HCT116 (cell line): ENCODE results near the gene THG1L. TPM values are rescaled to one million over a fixed set of nuclear protein-coding genes. Genes with fewer than 3 reads are reported as not detected.

Source experiments
- ATAC-seq: fragments of 200-7000 bp; cut with Tn5 transposase; 2 replicates; pipeline ENCODE4 v1.9.1; 2020; ENCODE audit warnings: mild to moderate bottlenecking, moderate library complexity
- BruUV-seq: library from RNA; stranded (reverse); fragments of 400-500 nt; replicated peaks from 2 replicates; lab custom pipeline; 2021; lab: Mats Ljungman, UMichigan
- CTCF ChIA-PET: fragments of 300-600 bp; sonication (Branson Sonifier 250); formaldehyde crosslinking; loops from one replicate; lab custom pipeline; 2021; ENCODE audit warnings: antibody characterized with exemption; lab: Charles Lee
- POLR2A ChIA-PET: fragments of 300-600, 350-600 bp; sonication (Branson Sonifier 250); formaldehyde crosslinking; loops from one replicate; lab custom pipeline; 2021; ENCODE audit warnings: antibody characterized with exemption; lab: Charles Lee
- RAD21 ChIA-PET, 2 experiments: fragments of 300-600 bp; sonication (Branson Sonifier 250); formaldehyde crosslinking; loops; one replicate each; lab custom pipeline; 2023; ENCODE audit warnings: low total read pairs in 2 of 2; ENCODE audit not compliant: uncharacterized antibody in 2 of 2, unreplicated experiment in 2 of 2, low non-redundant PET in 1 of 2; lab: Charles Lee
- DNase-seq: peaks from one replicate; pipeline ENCODE4 v3.0.0-alpha.2; 2010; ENCODE audit warnings: low read depth, low spot score
- H2AFZ ChIP-seq: fragments of 200-600 bp; shearing (Covaris generic), sonication (generic); 2 replicates; pipeline ENCODE4 v1.6.1; 2017; ENCODE audit warnings: low read depth, mixed run types, mixed read lengths, antibody characterized with exemption, low read length; ENCODE audit not compliant: poor library complexity, severe bottlenecking
- H3K27ac ChIP-seq: 2 replicates; pipeline ENCODE4 v1.5.1; 2012; ENCODE audit warnings: low read depth, low read length
- H3K27me3 ChIP-seq: fragments of 200-600 bp; sonication (generic); 2 replicates; pipeline ENCODE4 v1.6.1; 2016; ENCODE audit warnings: mixed run types, low read length, mixed read lengths; ENCODE audit not compliant: insufficient read depth
- H3K36me3 ChIP-seq, 2 experiments: fragments of 200-500 bp in 1 of 2; fragments of 200-600 bp in 1 of 2; sonication (Bioruptor generic) in 1 of 2; sonication (generic) in 1 of 2; 2 replicates each; pipeline versions ENCODE4 v1.5.1 to v1.6.1; 2014 to 2016; ENCODE audit warnings: low read length in 2 of 2, inconsistent platforms in 1 of 2, mixed read lengths in 1 of 2, mixed run types in 1 of 2; ENCODE audit not compliant: insufficient read depth in 2 of 2, control insufficient read depth in 1 of 2
- H3K4me1 ChIP-seq, 2 experiments: fragments of 200-600 bp in 1 of 2; sonication (generic) in 1 of 2; 2 replicates each; pipeline versions ENCODE4 v1.5.1 to v1.6.1; 2012 to 2017; ENCODE audit warnings: low read length in 2 of 2, inconsistent platforms in 1 of 2, mild to moderate bottlenecking in 1 of 2, mixed read lengths in 1 of 2, mixed run types in 1 of 2, moderate library complexity in 1 of 2; ENCODE audit not compliant: insufficient read depth in 2 of 2, control insufficient read depth in 1 of 2
- H3K4me2 ChIP-seq: fragments of 200-600 bp; sonication (generic); 2 replicates; pipeline ENCODE4 v1.6.1; 2017; ENCODE audit warnings: mixed run types, low read length, mixed read lengths
- H3K4me3 ChIP-seq, 2 experiments: fragments of 200-600 bp in 1 of 2; sonication (generic) in 1 of 2; replicated peaks in 1 of 2; 2 replicates each; pipeline ENCODE4 v1.5.1; 2011 to 2016; ENCODE audit warnings: low read length in 2 of 2, control low read depth in 1 of 2, low read depth in 1 of 2, mild to moderate bottlenecking in 1 of 2, mixed read lengths in 1 of 2, mixed run types in 1 of 2
- H3K79me2 ChIP-seq: fragments of 200-600 bp; sonication (generic); 2 replicates; pipeline ENCODE4 v1.6.1; 2017; ENCODE audit warnings: mild to moderate bottlenecking, mixed run types, low read length, moderate library complexity, mixed read lengths; ENCODE audit not compliant: insufficient read depth
- H3K9ac ChIP-seq: fragments of 200-600 bp; sonication (generic); 2 replicates; pipeline ENCODE4 v1.6.1; 2016; ENCODE audit warnings: low read length, mixed read lengths
- H3K9me2 ChIP-seq: fragments of 200-600 bp; sonication (generic), shearing (Covaris generic); 2 replicates; pipeline ENCODE4 v1.6.1; 2017; ENCODE audit warnings: mixed run types, mild to moderate bottlenecking, moderate library complexity; ENCODE audit not compliant: insufficient read depth
- H3K9me3 ChIP-seq, 2 experiments: fragments of 200-500 bp in 1 of 2; fragments of 200-600 bp in 1 of 2; sonication (Bioruptor generic) in 1 of 2; sonication (generic) in 1 of 2; 2 replicates each; pipeline ENCODE4 v1.6.1; 2014 to 2017; ENCODE audit warnings: low read length in 2 of 2, mixed read lengths in 2 of 2, inconsistent platforms in 1 of 2, low read depth in 1 of 2, mild to moderate bottlenecking in 1 of 2, mixed run types in 1 of 2, moderate library complexity in 1 of 2; ENCODE audit not compliant: control insufficient read depth in 1 of 2, insufficient read depth in 1 of 2
- H4K20me1 ChIP-seq: fragments of 200-600 bp; sonication (generic), shearing (Covaris generic); 2 replicates; pipeline ENCODE4 v1.6.1; 2017; ENCODE audit warnings: mixed run types, mild to moderate bottlenecking, moderate library complexity; ENCODE audit not compliant: insufficient read depth
- CTCF ChIP-seq, 3 experiments: fragments of 200-600 bp in 1 of 3; sonication (generic) in 1 of 3; IDR thresholded peaks in 2 of 3; conservative IDR thresholded peaks in 1 of 3; 2 replicates each; pipeline ENCODE4 v1.5.1; 2012 to 2017; ENCODE audit warnings: low read depth in 2 of 3, low read length in 2 of 3, antibody characterized with exemption in 1 of 3, borderline replicate concordance in 1 of 3, control low read depth in 1 of 3, mild to moderate bottlenecking in 1 of 3, mixed read lengths in 1 of 3, mixed run types in 1 of 3, moderate library complexity in 1 of 3; ENCODE audit not compliant: insufficient read depth in 1 of 3
- ELF1 ChIP-seq: IDR thresholded peaks from 2 replicates; pipeline ENCODE4 v1.6.1; 2012; ENCODE audit warnings: low read depth, borderline replicate concordance
- FOSL1 ChIP-seq: IDR thresholded peaks from 2 replicates; pipeline ENCODE4 v1.6.1; 2012; ENCODE audit warnings: low read depth
- JUND ChIP-seq: IDR thresholded peaks from 2 replicates; pipeline ENCODE4 v1.6.1; 2012
- MAX ChIP-seq: IDR thresholded peaks from 2 replicates; pipeline ENCODE4 v1.6.1; 2012
- POLR2AphosphoS5 ChIP-seq: IDR thresholded peaks from 2 replicates; pipeline ENCODE4 v1.6.1; 2011; ENCODE audit warnings: mild to moderate bottlenecking, low read depth, low read length, moderate library complexity
- RAD21 ChIP-seq: IDR thresholded peaks from 2 replicates; pipeline ENCODE4 v1.6.1; 2012; ENCODE audit warnings: low read depth, mild to moderate bottlenecking
- REST ChIP-seq: IDR thresholded peaks from 2 replicates; pipeline ENCODE4 v1.6.1; 2012; ENCODE audit warnings: low read depth
- SP1 ChIP-seq: IDR thresholded peaks from 2 replicates; pipeline ENCODE4 v1.6.1; 2012; ENCODE audit warnings: low read depth
- SRF ChIP-seq: IDR thresholded peaks from 2 replicates; pipeline ENCODE4 v1.6.1; 2012; ENCODE audit warnings: low read depth
- TCF7L2 ChIP-seq: IDR thresholded peaks from 2 replicates; pipeline ENCODE4 v1.7.0; 2011; ENCODE audit warnings: borderline replicate concordance, inconsistent platforms; ENCODE audit not compliant: insufficient read depth, insufficient read length; ENCODE audit errors: extremely low read depth
- intact Hi-C: fragments of 100-400 bp; cut with micrococcal nuclease; formaldehyde crosslinking; loops from 2 replicates; pipeline ENCODE4 v1.10.0; 2022
- total RNA-seq: library from RNA; stranded (reverse); gene quantifications from one replicate; pipeline ENCODE4 v1.2.1, GENCODE V29; 2021; ENCODE audit not compliant: unreplicated experiment

The THG1L gene
- total RNA-seq, 1 experiment from 2014 or later: 33.9 TPM

- TF ChIP-seq REST (no peak), MAX (no peak)
Measured at GRCh38 chr5:157709346-157709745, 21.9 kb upstream of the THG1L start (continued).

- no TSS peak for BruUV-seq
- H3K9ac ChIP-seq: no peak overlapping the region
- H3K9me3 ChIP-seq: no peaks in the 10 kb centered on the region
- H3K27me3 ChIP-seq: no peaks in the 10 kb centered on the region
- CTCF ChIA-PET: no interaction called here
- no peak for TF ChIP-seq ELF1
- H3K4me1 ChIP-seq: no peaks in the 10 kb centered on the region
- intact Hi-C loops: loop anchor here (10.0 kb wide), 1 partner anchor 236 kb away; no protein-coding TSS in a partner anchor
- POLR2A ChIA-PET: no interaction called here
- no peaks in the 10 kb centered on the region for H3K36me3 ChIP-seq
- H3K27ac ChIP-seq: no peak overlapping the region
- no peaks in the 10 kb centered on the region for H3K9me2 ChIP-seq
- no peak for DNase-seq
- no peak overlapping the region for H3K4me2 ChIP-seq
- RAD21 ChIA-PET: no interaction called here
- H3K79me2 ChIP-seq: no peaks in the 10 kb centered on the region
- ATAC-seq: no peak
- H3K4me3 ChIP-seq: no peak overlapping the region
- no peak overlapping the region for H2AFZ ChIP-seq
- H4K20me1 ChIP-seq: no peaks in the 10 kb centered on the region
Measured at GRCh38 chr5:157710431-157710830, 20.8 kb upstream of the THG1L start.

- Histone ChIP-seq H2AFZ (no peak overlapping the region), H3K4me3 (no peak overlapping the region), H3K9ac (no peak overlapping the region), H3K27me3 (no peaks in the 10 kb centered on the region), H4K20me1 (no peaks in the 10 kb centered on the region), H3K27ac (no peak overlapping the region), H3K79me2 (no peaks in the 10 kb centered on the region), H3K9me3 (no peaks in the 10 kb centered on the region), H3K4me2 (no peak overlapping the region), H3K4me1 (no peaks in the 10 kb centered on the region), H3K36me3 (no peaks in the 10 kb centered on the region), H3K9me2 (no peaks in the 10 kb centered on the region)
- intact Hi-C loops: loop anchor here (10.0 kb wide), 1 partner anchor 236 kb away; no protein-coding TSS in a partner anchor
- ChIA-PET RAD21 (no interaction called here), POLR2A (no interaction called here), CTCF (no interaction called here)
- no TSS peak for BruUV-seq
- no peak for DNase-seq
- no peak for ATAC-seq
- no peak for TF ChIP-seq SRF
- TF ChIP-seq CTCF (IDR thresholded peaks at IDR 0.05 in 2 of 3, conservative IDR thresholded peaks at IDR 0.05 in 1 of 3; ENCODE audit: borderline replicate concordance in 1 of 3, insufficient read depth in 1 of 3, low read depth in 2 of 3, low read length in 2 of 3): no peak
- no peak for TF ChIP-seq RAD21
- no peak for TF ChIP-seq SP1
- TF ChIP-seq POLR2AphosphoS5: no peak
- TF ChIP-seq FOSL1: no peak
- TF ChIP-seq ELF1: no peak
- no peak for TF ChIP-seq JUND
- TF ChIP-seq TCF7L2: no peak
Measured at GRCh38 chr5:157710882-157711281, 20.3 kb upstream of the THG1L start.
